A673 (cell line): ENCODE measurements around the gene PSME4. TPM values are rescaled to one million over a fixed set of nuclear protein-coding genes. Genes with fewer than 3 reads are reported as not detected.

Source experiments
- BruUV-seq: library from RNA; stranded (reverse); fragments of 400-500 nt; replicated peaks from 2 replicates; lab custom pipeline; 2021; lab: Mats Ljungman, UMichigan
- CTCF ChIA-PET: fragments of 300-600 bp; sonication (Branson Sonifier 250); formaldehyde crosslinking; loops from one replicate; lab custom pipeline; 2022; ENCODE audit warnings: antibody characterized with exemption; lab: Charles Lee
- POLR2A ChIA-PET: fragments of 300-600 bp; sonication (Branson Sonifier 250); formaldehyde crosslinking; loops from one replicate; lab custom pipeline; 2022; ENCODE audit warnings: antibody characterized with exemption; ENCODE audit not compliant: low non-redundant PET; lab: Charles Lee
- DNase-seq: peaks from one replicate; pipeline ENCODE4 v3.0.0-alpha.2; 2015; ENCODE audit warnings: low spot score
- H3K27ac ChIP-seq: fragments of 200-600 bp; sonication (generic); 2 replicates; pipeline ENCODE4 v1.5.1; 2016; ENCODE audit warnings: mixed run types, low read depth, mild to moderate bottlenecking, mixed read lengths, antibody characterized with exemption, low read length; ENCODE audit not compliant: poor library complexity, severe bottlenecking
- H3K27me3 ChIP-seq: fragments of 200-600 bp; sonication (generic); replicated peaks from 2 replicates; pipeline ENCODE4 v1.6.1; 2017; ENCODE audit warnings: mixed run types, low read depth, mild to moderate bottlenecking, mixed read lengths, antibody characterized with exemption, low read length; ENCODE audit not compliant: insufficient read depth, poor library complexity
- H3K36me3 ChIP-seq: fragments of 200-600 bp; sonication (generic); 2 replicates; pipeline ENCODE4 v1.6.1; 2016; ENCODE audit warnings: mixed run types, mild to moderate bottlenecking, mixed read lengths, antibody characterized with exemption, low read length; ENCODE audit not compliant: insufficient read depth, poor library complexity, severe bottlenecking
- H3K4me1 ChIP-seq: fragments of 200-600 bp; sonication (generic); 2 replicates; pipeline ENCODE4 v1.6.1; 2017; ENCODE audit warnings: mixed run types, mild to moderate bottlenecking, mixed read lengths, antibody characterized with exemption, low read length; ENCODE audit not compliant: insufficient read depth, poor library complexity, severe bottlenecking
- H3K4me3 ChIP-seq: fragments of 200-600 bp; sonication (generic); 2 replicates; pipeline ENCODE4 v1.5.1; 2016; ENCODE audit warnings: low read depth, mixed run types, mild to moderate bottlenecking, mixed read lengths, low read length; ENCODE audit not compliant: poor library complexity, severe bottlenecking
- H3K9me3 ChIP-seq: fragments of 200-600 bp; sonication (generic); 2 replicates; pipeline ENCODE4 v1.6.1; 2016; ENCODE audit warnings: mixed run types, low read depth, mild to moderate bottlenecking, mixed read lengths, antibody characterized with exemption, low read length; ENCODE audit not compliant: poor library complexity, severe bottlenecking
- EZH2 ChIP-seq: fragments of 200-600 bp; sonication (generic); IDR thresholded peaks from 2 replicates; pipeline ENCODE4 v1.6.1; 2017; ENCODE audit warnings: borderline replicate concordance, low read depth, mild to moderate bottlenecking, mixed read lengths, antibody characterized with exemption, low read length; ENCODE audit not compliant: poor library complexity, severe bottlenecking
- intact Hi-C: fragments of 100-400 bp; cut with micrococcal nuclease; formaldehyde crosslinking; loops from one replicate; pipeline ENCODE4 v1.10.0; 2022; ENCODE audit not compliant: unreplicated experiment
- total RNA-seq: library from RNA; stranded (reverse); gene quantifications from 2 replicates; pipeline ENCODE4 v1.2.3, GENCODE V29; 2021
- TF ChIP-seq, protein P1 (sequence below): fragments of 300-800, 200-600 bp; sonication (generic); conservative IDR thresholded peaks from 2 replicates; pipeline ENCODE4 v1.5.1; 2017; ENCODE audit warnings: low read depth, mild to moderate bottlenecking, antibody characterized with exemption, low read length, moderate library complexity, mixed read lengths

Gene PSME4
- total RNA-seq, 1 experiment from 2014 or later = 97.6 TPM

DNA sequence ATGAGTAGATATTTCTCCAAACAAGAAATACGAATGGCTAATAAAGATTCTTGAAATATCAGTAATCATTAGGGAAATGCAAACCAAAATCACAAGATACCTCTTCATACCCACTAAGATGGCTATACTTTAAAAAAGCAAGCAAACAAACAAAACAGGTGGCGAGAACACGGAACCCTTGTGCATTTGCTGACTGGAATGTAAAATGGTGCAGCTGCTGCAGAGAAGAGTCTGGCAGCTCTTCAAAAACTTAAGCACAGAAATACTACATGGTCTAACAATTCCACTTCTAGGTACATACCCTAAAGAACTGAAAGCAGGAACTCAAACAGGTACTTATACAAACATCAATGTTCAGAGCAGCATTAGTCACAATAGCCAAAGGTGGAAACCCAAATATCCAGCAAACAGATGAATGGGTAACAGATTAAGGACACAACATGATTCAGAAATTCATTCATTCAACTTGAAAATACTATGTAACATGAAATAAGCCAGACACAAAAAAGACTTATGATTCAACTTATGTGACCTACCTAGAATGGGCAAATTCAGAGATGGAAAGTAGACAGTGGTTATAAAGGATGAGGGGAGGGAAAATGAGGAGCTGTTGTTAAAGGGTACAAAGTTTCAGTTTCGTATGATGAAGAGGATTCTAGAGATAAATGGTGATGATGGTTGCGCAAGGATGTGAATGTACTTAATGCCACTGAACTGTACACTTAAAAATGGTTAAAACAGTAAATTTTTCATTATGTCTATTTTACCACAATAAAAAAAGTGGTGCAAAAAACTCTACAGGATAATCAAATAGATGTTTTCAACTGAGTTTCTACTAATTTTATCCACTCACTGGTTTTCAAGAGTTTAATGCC, 84.2 kb downstream of the PSME4 start:
- no peak for TF ChIP-seq EZH2
- TF ChIP-seq, protein P1, sequence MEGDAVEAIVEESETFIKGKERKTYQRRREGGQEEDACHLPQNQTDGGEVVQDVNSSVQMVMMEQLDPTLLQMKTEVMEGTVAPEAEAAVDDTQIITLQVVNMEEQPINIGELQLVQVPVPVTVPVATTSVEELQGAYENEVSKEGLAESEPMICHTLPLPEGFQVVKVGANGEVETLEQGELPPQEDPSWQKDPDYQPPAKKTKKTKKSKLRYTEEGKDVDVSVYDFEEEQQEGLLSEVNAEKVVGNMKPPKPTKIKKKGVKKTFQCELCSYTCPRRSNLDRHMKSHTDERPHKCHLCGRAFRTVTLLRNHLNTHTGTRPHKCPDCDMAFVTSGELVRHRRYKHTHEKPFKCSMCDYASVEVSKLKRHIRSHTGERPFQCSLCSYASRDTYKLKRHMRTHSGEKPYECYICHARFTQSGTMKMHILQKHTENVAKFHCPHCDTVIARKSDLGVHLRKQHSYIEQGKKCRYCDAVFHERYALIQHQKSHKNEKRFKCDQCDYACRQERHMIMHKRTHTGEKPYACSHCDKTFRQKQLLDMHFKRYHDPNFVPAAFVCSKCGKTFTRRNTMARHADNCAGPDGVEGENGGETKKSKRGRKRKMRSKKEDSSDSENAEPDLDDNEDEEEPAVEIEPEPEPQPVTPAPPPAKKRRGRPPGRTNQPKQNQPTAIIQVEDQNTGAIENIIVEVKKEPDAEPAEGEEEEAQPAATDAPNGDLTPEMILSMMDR = no peak
- no peak overlapping the region for H3K4me3 ChIP-seq
- no peaks in the 10 kb centered on the region for H3K27me3 ChIP-seq
- DNase-seq = no peak
- no peak overlapping the region for H3K27ac ChIP-seq
- ChIA-PET POLR2A (no interaction called here), CTCF (no interaction called here)
- no peaks in the 10 kb centered on the region for H3K9me3 ChIP-seq
- H3K36me3 ChIP-seq = peaks cover 81% of the 10 kb centered on the region
- H3K4me1 ChIP-seq = no peaks in the 10 kb centered on the region
- intact Hi-C loops = no loop called here
- BruUV-seq = no TSS peak

- H3K27ac ChIP-seq = no peak overlapping the region
- intact Hi-C loops = no loop called here
- no peaks in the 10 kb centered on the region for H3K9me3 ChIP-seq
- no peak for DNase-seq
- no peaks in the 10 kb centered on the region for H3K27me3 ChIP-seq
- CTCF ChIA-PET = no interaction called here
- POLR2A ChIA-PET = no interaction called here
- peaks cover 65% of the 10 kb centered on the region for H3K36me3 ChIP-seq
- H3K4me1 ChIP-seq = no peaks in the 10 kb centered on the region
- TF ChIP-seq, protein P1 = no peak
- TF ChIP-seq EZH2 = no peak
- no peak overlapping the region for H3K4me3 ChIP-seq
- no TSS peak for BruUV-seq
These were observed 85.9 kb downstream of the PSME4 start for GRCh38 chr2:53884883-53885282.

GRCh38 chr2:53881986-53882385, 88.8 kb downstream of the PSME4 start:
- Histone ChIP-seq H3K9me3 (no peaks in the 10 kb centered on the region), H3K27ac (no peak overlapping the region), H3K4me3 (no peak overlapping the region), H3K36me3 (peaks cover 47% of the 10 kb centered on the region), H3K4me1 (no peaks in the 10 kb centered on the region), H3K27me3 (no peaks in the 10 kb centered on the region)
- CTCF ChIA-PET = no interaction called here
- POLR2A ChIA-PET = no interaction called here
- TF ChIP-seq, protein P1 = no peak
- no peak for TF ChIP-seq EZH2
- no TSS peak for BruUV-seq
- intact Hi-C loops = no loop called here
- DNase-seq = no peak
